Neural cell (in vitro differentiated cells): ENCODE data around the gene PRKCA. TPM values are rescaled to one million over a fixed set of nuclear protein-coding genes. Genes with fewer than 3 reads are reported as not detected.

Experiments
- H2AFZ ChIP-seq: fragments of 200-600, 300-800 bp; sonication (generic), shearing (Covaris generic); 2 replicates; pipeline ENCODE4 v1.6.0; 2014; ENCODE audit warnings: low read depth, mild to moderate bottlenecking, antibody characterized with exemption, low read length, moderate library complexity
- H3F3A ChIP-seq: fragments of 200-600 bp; shearing (Covaris generic); 2 replicates; pipeline ENCODE4 v1.6.1; 2016; ENCODE audit warnings: mild to moderate bottlenecking, moderate library complexity, mixed read lengths, antibody characterized with exemption, low read length; ENCODE audit not compliant: insufficient read depth, poor library complexity, severe bottlenecking
- H3K27ac ChIP-seq: fragments of 200-600, 300-800 bp; sonication (generic), shearing (Covaris generic); 2 replicates; pipeline ENCODE4 v1.5.1; 2014; ENCODE audit warnings: mild to moderate bottlenecking, low read length, moderate library complexity
- H3K27me3 ChIP-seq: fragments of 300-800, 200-600 bp; sonication (generic), shearing (Covaris generic); 2 replicates; pipeline ENCODE4 v1.6.0; 2014; ENCODE audit warnings: mild to moderate bottlenecking, low read depth, low read length, moderate library complexity; ENCODE audit not compliant: insufficient read depth
- H3K36me3 ChIP-seq: fragments of 300-800, 200-600 bp; sonication (generic), shearing (Covaris generic); 2 replicates; pipeline ENCODE4 v1.5.1; 2014; ENCODE audit warnings: mild to moderate bottlenecking, antibody characterized with exemption, low read length, moderate library complexity; ENCODE audit not compliant: insufficient read depth
- H3K4me2 ChIP-seq: fragments of 300-800, 200-600 bp; sonication (generic), shearing (Covaris generic); 2 replicates; pipeline ENCODE4 v1.6.0; 2014; ENCODE audit warnings: mild to moderate bottlenecking, low read length
- H3K4me3 ChIP-seq: fragments of 300-800, 200-600 bp; sonication (generic), shearing (Covaris generic); 2 replicates; pipeline ENCODE4 v1.5.1; 2014; ENCODE audit warnings: mild to moderate bottlenecking, low read length, moderate library complexity
- H3K79me2 ChIP-seq: fragments of 200-600 bp; shearing (Covaris generic); replicated peaks from 2 replicates; pipeline ENCODE4 v1.6.0; 2014; ENCODE audit warnings: mild to moderate bottlenecking, low read length, moderate library complexity; ENCODE audit not compliant: insufficient read depth
- H3K9ac ChIP-seq: fragments of 300-800, 200-600 bp; sonication (generic), shearing (Covaris generic); 2 replicates; pipeline ENCODE4 v1.6.1; 2016; ENCODE audit warnings: mild to moderate bottlenecking, low read length, mixed read lengths
- H3K9me2 ChIP-seq: fragments of 200-600 bp; shearing (Covaris generic); 2 replicates; pipeline ENCODE4 v1.6.1; 2016; ENCODE audit warnings: mild to moderate bottlenecking, low read length, mixed read lengths; ENCODE audit not compliant: insufficient read depth
- H3K9me3 ChIP-seq: fragments of 200-600, 300-800 bp; sonication (generic), shearing (Covaris generic); 2 replicates; pipeline ENCODE4 v1.6.1; 2016; ENCODE audit warnings: mild to moderate bottlenecking, mixed run types, low read length, moderate library complexity, mixed read lengths
- H4K20me1 ChIP-seq: fragments of 200-600 bp; shearing (Covaris generic); 2 replicates; pipeline ENCODE4 v1.6.1; 2016; ENCODE audit warnings: mild to moderate bottlenecking, mixed run types; ENCODE audit not compliant: insufficient read depth
- CTCF ChIP-seq: fragments of 450-650 bp; IDR thresholded peaks from 2 replicates; pipeline ENCODE4 v1.5.1; 2014; ENCODE audit warnings: antibody characterized with exemption, mild to moderate bottlenecking, moderate library complexity; ENCODE audit not compliant: poor library complexity, severe bottlenecking
- EP300 ChIP-seq: fragments of 450-650 bp; conservative IDR thresholded peaks from 2 replicates; pipeline ENCODE4 v1.6.1; 2014; ENCODE audit warnings: antibody characterized with exemption, mild to moderate bottlenecking, moderate library complexity; ENCODE audit not compliant: poor library complexity, severe bottlenecking
- EZH2 ChIP-seq: fragments of 200-600, 300-800 bp; shearing (Covaris generic), sonication (generic); IDR thresholded peaks from 2 replicates; pipeline ENCODE4 v1.6.1; 2014; ENCODE audit warnings: antibody characterized with exemption, low read length, borderline replicate concordance, mild to moderate bottlenecking; ENCODE audit not compliant: insufficient read depth, poor library complexity, severe bottlenecking
- MXI1 ChIP-seq: fragments of 450-650 bp; conservative IDR thresholded peaks from 2 replicates; pipeline ENCODE4 v1.6.1; 2014; ENCODE audit warnings: antibody characterized with exemption, mild to moderate bottlenecking; ENCODE audit not compliant: poor library complexity, severe bottlenecking
- POLR2AphosphoS5 ChIP-seq: IDR thresholded peaks from 2 replicates; pipeline ENCODE4 v1.6.1; 2012
- RAD21 ChIP-seq: fragments of 450-650 bp; conservative IDR thresholded peaks from 2 replicates; pipeline ENCODE4 v1.6.1; 2014; ENCODE audit warnings: antibody characterized with exemption, mild to moderate bottlenecking, moderate library complexity
- REST ChIP-seq: IDR thresholded peaks from 2 replicates; pipeline ENCODE4 v1.6.1; 2012; ENCODE audit warnings: borderline replicate concordance
- SMC3 ChIP-seq: fragments of 450-650 bp; conservative IDR thresholded peaks from 2 replicates; pipeline ENCODE4 v1.6.1; 2014; ENCODE audit warnings: antibody characterized with exemption, mild to moderate bottlenecking, moderate library complexity; ENCODE audit not compliant: poor library complexity
- TAF1 ChIP-seq: IDR thresholded peaks from 2 replicates; pipeline ENCODE4 v1.6.1; 2012; ENCODE audit warnings: low read depth
- polyA plus RNA-seq: library from polyadenylated mRNA; depleted of rRNA; stranded (reverse); fragments of >200 nt; gene quantifications from 2 replicates; pipeline ENCODE4 v1.2.3, GENCODE V29; 2014

Gene PRKCA
- polyA plus RNA-seq, 1 donor from 2014 or later = 5.9 TPM

GRCh38 chr17:66637491-66637890, 335.1 kb downstream of the PRKCA start:
- H3K9me2 ChIP-seq = no peaks in the 10 kb centered on the region

GRCh38 chr17:66638707-66639479, 336.5 kb downstream of the PRKCA start:
- H3K27ac ChIP-seq = no peak overlapping the region
- H3K9me2 ChIP-seq = no peaks in the 10 kb centered on the region
- H3K9me3 ChIP-seq = no peaks in the 10 kb centered on the region
- no peak overlapping the region for H3K4me3 ChIP-seq
- no peaks in the 10 kb centered on the region for H3K36me3 ChIP-seq
- no peaks in the 10 kb centered on the region for H3F3A ChIP-seq
- no peak overlapping the region for H2AFZ ChIP-seq
- H4K20me1 ChIP-seq = no peaks in the 10 kb centered on the region
- H3K79me2 ChIP-seq = no peaks in the 10 kb centered on the region
- H3K9ac ChIP-seq = no peak overlapping the region
- H3K27me3 ChIP-seq = no peaks in the 10 kb centered on the region
- no peak overlapping the region for H3K4me2 ChIP-seq
- no peak for TF ChIP-seq CTCF
- no peak for TF ChIP-seq TAF1
- no peak for TF ChIP-seq POLR2AphosphoS5
- TF ChIP-seq RAD21 = no peak
- no peak for TF ChIP-seq EP300
- TF ChIP-seq REST = no peak

More at GRCh38 chr17:66637491-66637890, 335.1 kb downstream of the PRKCA start:
- no peak for TF ChIP-seq EZH2
- TF ChIP-seq SMC3 = no peak
- no peak for TF ChIP-seq CTCF
- no peak for TF ChIP-seq RAD21
- no peak for TF ChIP-seq REST
- no peak for TF ChIP-seq MXI1
- TF ChIP-seq EP300 = no peak
- TF ChIP-seq POLR2AphosphoS5 = no peak
- no peak for TF ChIP-seq TAF1
- Histone ChIP-seq H3K9me3 (no peaks in the 10 kb centered on the region), H3K27ac (no peak overlapping the region), H3K4me3 (no peak overlapping the region), H3K9ac (no peak overlapping the region), H3K4me2 (no peak overlapping the region), H3K79me2 (no peaks in the 10 kb centered on the region), H3K36me3 (no peaks in the 10 kb centered on the region), H4K20me1 (no peaks in the 10 kb centered on the region), H3F3A (no peaks in the 10 kb centered on the region), H3K27me3 (no peaks in the 10 kb centered on the region), H2AFZ (no peak overlapping the region)
